ENCODE data around the gene ZFHX3. TPM values are rescaled to one million over a fixed set of nuclear protein-coding genes. Genes with fewer than 3 reads are reported as not detected.

The ZFHX3 gene
- total and polyA plus RNA-seq, 7 experiments from 2014 or later = 0.09 to 9.8 (median 1.7) TPM

DNA sequence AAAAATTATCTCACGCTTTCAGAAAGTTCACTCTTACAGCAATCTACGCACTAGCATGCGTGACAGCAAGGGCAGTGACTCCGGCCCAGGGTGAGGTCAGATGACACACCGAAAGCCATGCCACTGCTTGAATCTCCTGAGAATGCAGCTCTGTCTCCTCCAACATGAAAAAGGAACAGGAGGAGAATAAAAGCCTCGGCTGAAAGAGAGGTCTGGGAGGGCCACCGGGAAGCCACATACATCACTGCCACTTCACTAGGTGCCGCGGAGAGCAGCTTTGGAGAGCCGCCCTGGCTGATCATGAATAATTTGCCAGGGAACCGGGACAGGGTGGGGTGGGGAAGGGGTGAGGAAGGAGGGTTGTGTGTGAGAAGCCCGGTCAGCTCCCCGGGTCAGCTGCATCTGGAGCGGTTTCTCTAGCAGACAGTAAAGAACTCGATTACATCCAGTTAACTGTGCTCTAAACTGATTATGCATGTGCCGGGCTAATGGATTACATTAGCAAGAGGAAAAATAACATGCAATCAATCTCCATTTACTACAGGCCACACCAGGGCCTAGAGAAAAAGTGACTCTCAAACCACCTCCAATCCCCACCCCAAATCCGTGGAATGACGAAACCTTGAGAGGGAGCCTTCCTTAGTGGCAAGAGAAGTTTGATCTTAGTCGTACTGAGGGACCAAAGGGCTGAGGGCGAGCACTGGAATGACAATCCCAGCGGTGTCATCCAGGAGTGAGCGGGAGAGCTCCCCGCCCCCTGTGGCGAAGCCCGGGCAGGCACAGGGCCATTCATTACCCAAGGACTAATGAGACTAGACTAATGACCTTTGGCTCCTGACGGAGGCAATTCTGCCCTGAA lies 100.3 kb downstream of the ZFHX3 start:
- POLR2A ChIA-PET = no interaction called here
- Mint-ChIP-seq H3K4me3 (no peak overlapping the region), H3K4me1 (no peaks in the 10 kb centered on the region), H3K27me3 (peaks cover 0 to 4% (median 0%) of the 10 kb centered on the region in 5 donors), H3K36me3 (peaks cover 0 to 4% (median 0%) of the 10 kb centered on the region in 5 donors), H3K9me3 (peaks cover 0 to 4% (median 0%) of the 10 kb centered on the region in 11 donors), H3K27ac (no peak overlapping the region)
- Histone ChIP-seq H3K36me3 (ENCODE audit: control insufficient read depth in 2 of 3, insufficient read depth in 3 of 3, low read length in 3 of 3) (no peaks in the 10 kb centered on the region), H3K9me3 (ENCODE audit: control insufficient read depth in 2 of 3, low read length in 3 of 3) (no peaks in the 10 kb centered on the region), H3K27ac (ENCODE audit: low read depth, low read length) (no peak overlapping the region), H3K4me1 (ENCODE audit: control insufficient read depth in 2 of 2, insufficient read depth in 2 of 2, low read length in 2 of 2) (no peaks in the 10 kb centered on the region), H3K4me3 (ENCODE audit: low read length) (no peak overlapping the region), H3K27me3 (ENCODE audit: control insufficient read depth in 2 of 2, insufficient read depth in 2 of 2, low read length in 2 of 2) (no peaks in the 10 kb centered on the region)
- DNase-seq (no peak), ATAC-seq (no peak)
- intact Hi-C loops (cut with micrococcal nuclease) = no loop called here
- CTCF ChIA-PET = no interaction called here

DNA sequence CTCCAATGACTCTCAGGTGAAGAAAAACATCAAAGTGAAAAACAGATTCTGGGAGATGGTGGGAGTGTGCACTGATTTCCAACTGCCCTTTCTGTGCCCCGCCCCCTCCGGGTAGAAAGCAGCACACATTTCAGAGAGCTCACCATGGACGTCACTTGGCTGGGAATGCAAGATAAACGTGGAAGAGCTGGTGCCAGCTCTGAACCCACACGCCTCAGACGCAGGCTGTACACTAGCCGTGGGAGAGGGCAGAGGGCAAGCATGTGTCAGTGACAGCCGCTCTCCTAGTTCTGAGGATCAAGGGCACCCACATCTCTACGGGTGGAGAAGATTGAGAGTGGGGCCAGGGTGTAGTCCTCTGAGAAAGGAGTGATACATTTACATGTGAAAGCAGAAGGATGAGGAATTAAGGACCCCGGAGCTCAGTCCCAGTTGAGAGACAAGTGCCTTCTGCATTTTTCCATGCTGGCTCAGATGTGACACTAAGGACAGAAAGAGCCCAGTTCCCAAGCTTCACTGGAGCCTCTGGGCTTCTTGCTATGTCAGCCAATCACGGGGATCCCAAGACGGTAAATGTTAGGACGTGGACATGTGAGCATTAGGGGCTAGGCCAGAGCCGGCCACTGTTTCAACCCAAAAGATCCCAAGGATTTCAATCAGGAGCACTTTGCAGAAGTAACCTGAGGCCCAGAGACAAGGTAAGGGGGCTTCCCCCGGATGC lies 101.3 kb downstream of the ZFHX3 start:
- Histone ChIP-seq H3K4me1 (ENCODE audit: control insufficient read depth in 2 of 2, insufficient read depth in 2 of 2, low read length in 2 of 2) (no peaks in the 10 kb centered on the region), H3K9me3 (ENCODE audit: control insufficient read depth in 2 of 3, low read length in 3 of 3) (no peaks in the 10 kb centered on the region), H3K27me3 (ENCODE audit: control insufficient read depth in 2 of 2, insufficient read depth in 2 of 2, low read length in 2 of 2) (no peaks in the 10 kb centered on the region), H3K4me3 (ENCODE audit: low read length) (no peak overlapping the region), H3K36me3 (ENCODE audit: control insufficient read depth in 2 of 3, insufficient read depth in 3 of 3, low read length in 3 of 3) (no peaks in the 10 kb centered on the region), H3K27ac (ENCODE audit: low read depth, low read length) (no peak overlapping the region)
- Mint-ChIP-seq H3K4me1 (no peaks in the 10 kb centered on the region), H3K36me3 (peaks cover 0 to 4% (median 0%) of the 10 kb centered on the region in 5 donors), H3K4me3 (no peak overlapping the region), H3K27me3 (peaks cover 0 to 4% (median 0%) of the 10 kb centered on the region in 5 donors), H3K9me3 (peaks cover 0 to 4% (median 0%) of the 10 kb centered on the region in 11 donors), H3K27ac (no peak overlapping the region)
- DNase-seq (no peak), ATAC-seq (no peak)
- ChIA-PET CTCF (no interaction called here), POLR2A (interaction anchor here (0.6 kb wide), 1 partner anchor 26 kb away, joined by 3 read pairs; no protein-coding TSS in a partner anchor)
- intact Hi-C loops (cut with micrococcal nuclease) = no loop called here

DNA sequence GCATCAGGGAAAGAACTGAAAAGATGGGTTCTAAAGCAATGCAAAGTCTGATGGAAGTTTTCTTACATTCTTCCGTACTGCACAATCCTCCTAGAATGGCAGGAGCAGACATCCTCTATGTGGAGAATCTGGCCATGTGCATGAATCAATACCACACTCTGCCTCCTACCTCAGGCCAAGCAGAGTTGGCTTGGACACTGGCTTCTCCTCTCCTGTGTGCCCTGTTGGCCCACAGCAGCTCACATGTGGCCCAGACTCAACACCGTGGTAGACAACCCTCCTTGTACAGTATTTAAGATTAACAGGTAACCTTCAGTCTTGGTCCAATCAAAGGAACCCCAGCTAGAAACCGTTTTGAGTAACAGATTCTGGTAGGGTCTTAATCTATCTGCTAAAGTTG lies 101.9 kb downstream of the ZFHX3 start:
- H3K9me3 Mint-ChIP-seq = peaks cover 0 to 4% (median 0%) of the 10 kb centered on the region in 11 donors
- no peak overlapping the region for H3K27ac ChIP-seq (ENCODE audit: low read depth, low read length)
- DNase-seq (no peak), ATAC-seq (no peak)
- H3K27me3 ChIP-seq (ENCODE audit: control insufficient read depth in 2 of 2, insufficient read depth in 2 of 2, low read length in 2 of 2) = no peaks in the 10 kb centered on the region
- H3K27ac Mint-ChIP-seq = no peak overlapping the region
- ChIA-PET CTCF (no interaction called here), POLR2A (interaction anchor here (0.6 kb wide), 1 partner anchor 26 kb away, joined by 3 read pairs; no protein-coding TSS in a partner anchor)
- H3K4me1 Mint-ChIP-seq = no peaks in the 10 kb centered on the region
- peaks cover 0 to 4% (median 0%) of the 10 kb centered on the region in 5 donors for H3K27me3 Mint-ChIP-seq
- H3K4me3 Mint-ChIP-seq = no peak overlapping the region
- no peaks in the 10 kb centered on the region for H3K4me1 ChIP-seq (ENCODE audit: control insufficient read depth in 2 of 2, insufficient read depth in 2 of 2, low read length in 2 of 2)
- H3K9me3 ChIP-seq (ENCODE audit: control insufficient read depth in 2 of 3, low read length in 3 of 3) = no peaks in the 10 kb centered on the region
- no peaks in the 10 kb centered on the region for H3K36me3 ChIP-seq (ENCODE audit: control insufficient read depth in 2 of 3, insufficient read depth in 3 of 3, low read length in 3 of 3)
- no peak overlapping the region for H3K4me3 ChIP-seq (ENCODE audit: low read length)
- intact Hi-C loops (cut with micrococcal nuclease) = no loop called here
- peaks cover 0 to 4% (median 0%) of the 10 kb centered on the region in 5 donors for H3K36me3 Mint-ChIP-seq

DNA sequence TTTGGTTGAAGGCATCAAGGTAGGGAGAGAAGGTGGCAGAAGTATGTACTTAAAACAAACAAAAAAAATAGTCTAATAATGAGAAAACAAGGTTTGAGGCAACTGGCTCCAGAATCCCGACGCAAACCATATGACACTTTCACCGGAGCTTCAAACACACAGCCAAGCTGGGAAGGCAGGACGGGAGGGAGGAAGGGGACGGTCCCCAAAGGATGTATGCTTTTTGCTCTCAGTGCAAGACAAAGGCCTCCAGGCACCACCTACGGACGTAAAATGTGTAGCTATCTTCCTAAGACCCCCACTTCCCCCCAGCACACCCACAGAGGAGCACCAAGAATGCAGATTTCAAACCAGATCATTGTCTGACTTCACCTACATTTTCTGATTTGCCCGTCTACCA lies 102.3 kb downstream of the ZFHX3 start:
- H3K4me1 Mint-ChIP-seq = no peaks in the 10 kb centered on the region
- Histone ChIP-seq H3K4me1 (ENCODE audit: control insufficient read depth in 2 of 2, insufficient read depth in 2 of 2, low read length in 2 of 2) (no peaks in the 10 kb centered on the region), H3K27me3 (ENCODE audit: control insufficient read depth in 2 of 2, insufficient read depth in 2 of 2, low read length in 2 of 2) (no peaks in the 10 kb centered on the region), H3K27ac (ENCODE audit: low read depth, low read length) (no peak overlapping the region), H3K36me3 (ENCODE audit: control insufficient read depth in 2 of 3, insufficient read depth in 3 of 3, low read length in 3 of 3) (no peaks in the 10 kb centered on the region), H3K4me3 (ENCODE audit: low read length) (no peak overlapping the region), H3K9me3 (ENCODE audit: control insufficient read depth in 2 of 3, low read length in 3 of 3) (no peaks in the 10 kb centered on the region)
- POLR2A ChIA-PET = no interaction called here
- DNase-seq (no peak), ATAC-seq (no peak)
- H3K27me3 Mint-ChIP-seq = peaks cover 0 to 4% (median 0%) of the 10 kb centered on the region in 5 donors
- peaks cover 0 to 4% (median 0%) of the 10 kb centered on the region in 11 donors for H3K9me3 Mint-ChIP-seq
- intact Hi-C loops (cut with micrococcal nuclease) = no loop called here
- peaks cover 0 to 4% (median 0%) of the 10 kb centered on the region in 5 donors for H3K36me3 Mint-ChIP-seq
- no peak overlapping the region for H3K4me3 Mint-ChIP-seq
- H3K27ac Mint-ChIP-seq = no peak overlapping the region
- CTCF ChIA-PET = no interaction called here

DNA sequence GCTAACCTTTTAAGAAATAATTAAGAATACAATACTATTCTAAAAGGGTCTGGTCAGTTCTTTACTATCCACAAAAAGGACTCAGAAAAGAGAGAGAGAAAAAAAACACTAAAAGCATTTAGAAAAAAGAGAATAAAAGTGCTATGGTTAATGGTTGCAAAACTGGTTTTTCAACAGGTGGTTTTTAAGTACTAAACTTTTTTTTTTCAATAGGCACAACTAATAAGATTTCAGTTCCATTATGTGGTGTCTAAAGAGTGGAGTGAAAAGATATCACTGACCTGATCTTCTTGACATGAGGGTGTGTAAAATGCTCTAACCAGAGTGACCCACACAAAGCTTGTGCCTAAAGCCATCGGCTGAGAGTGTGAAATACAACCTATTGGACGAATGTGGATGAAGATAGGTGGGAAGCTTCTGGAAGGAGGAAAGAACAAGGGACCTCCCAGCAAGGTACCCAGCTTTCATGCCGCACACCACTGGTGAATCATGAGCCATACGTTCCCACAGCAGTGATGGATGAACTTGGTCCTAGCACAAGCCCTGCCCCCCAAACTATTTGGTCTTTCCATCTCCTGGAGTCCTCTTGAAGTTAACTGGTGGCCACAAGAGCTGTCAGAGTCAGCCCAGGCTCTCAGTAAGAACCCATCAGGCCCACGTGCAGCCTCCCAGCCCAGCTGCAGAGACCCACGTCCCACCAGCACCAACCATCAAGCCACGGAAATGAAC lies 103.0 kb downstream of the ZFHX3 start:
- no peak overlapping the region for H3K4me3 ChIP-seq (ENCODE audit: low read length)
- no peak overlapping the region for H3K4me3 Mint-ChIP-seq
- no peaks in the 10 kb centered on the region for H3K4me1 ChIP-seq (ENCODE audit: control insufficient read depth in 2 of 2, insufficient read depth in 2 of 2, low read length in 2 of 2)
- no peaks in the 10 kb centered on the region for H3K9me3 ChIP-seq (ENCODE audit: control insufficient read depth in 2 of 3, low read length in 3 of 3)
- peaks cover 0 to 4% (median 0%) of the 10 kb centered on the region in 11 donors for H3K9me3 Mint-ChIP-seq
- intact Hi-C loops (cut with micrococcal nuclease) = no loop called here
- peaks cover 0 to 4% (median 0%) of the 10 kb centered on the region in 5 donors for H3K36me3 Mint-ChIP-seq
- H3K36me3 ChIP-seq (ENCODE audit: control insufficient read depth in 2 of 3, insufficient read depth in 3 of 3, low read length in 3 of 3) = no peaks in the 10 kb centered on the region
- H3K27ac ChIP-seq (ENCODE audit: low read depth, low read length) = no peak overlapping the region
- H3K4me1 Mint-ChIP-seq = no peaks in the 10 kb centered on the region
- H3K27ac Mint-ChIP-seq = no peak overlapping the region
- ChIA-PET CTCF (no interaction called here), POLR2A (interaction anchor here (0.6 kb wide), 1 partner anchor 13 kb away, joined by 3 read pairs; no protein-coding TSS in a partner anchor)
- no peaks in the 10 kb centered on the region for H3K27me3 ChIP-seq (ENCODE audit: control insufficient read depth in 2 of 2, insufficient read depth in 2 of 2, low read length in 2 of 2)
- ATAC-seq (no peak), DNase-seq (no peak)
- peaks cover 0 to 4% (median 0%) of the 10 kb centered on the region in 5 donors for H3K27me3 Mint-ChIP-seq

DNA sequence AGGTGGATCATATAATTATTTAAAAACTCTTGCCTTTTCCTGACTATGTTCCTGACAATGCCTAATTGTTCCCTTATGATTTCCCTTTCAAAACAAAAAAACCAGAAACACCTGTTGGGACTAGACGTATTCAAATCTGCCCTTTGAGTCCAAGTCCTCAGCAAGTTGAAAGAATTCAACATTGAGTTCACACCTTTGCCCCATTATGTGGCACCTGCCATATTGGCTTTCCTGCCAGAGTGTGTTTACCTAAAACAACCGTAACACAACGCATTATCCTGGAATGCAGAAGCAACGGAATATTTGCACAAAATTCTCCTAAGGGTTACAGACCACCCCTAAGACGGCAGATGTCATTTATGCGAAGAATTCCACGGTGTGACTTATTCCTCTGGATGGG lies 105.9 kb downstream of the ZFHX3 start:
- Mint-ChIP-seq H3K27ac (no peak overlapping the region), H3K36me3 (no peaks in the 10 kb centered on the region), H3K4me3 (no peak overlapping the region), H3K27me3 (peaks cover 0 to 8% (median 0%) of the 10 kb centered on the region in 5 donors), H3K4me1 (no peaks in the 10 kb centered on the region), H3K9me3 (peaks cover 0 to 4% (median 0%) of the 10 kb centered on the region in 11 donors)
- Histone ChIP-seq H3K4me3 (ENCODE audit: low read length) (no peak overlapping the region), H3K27me3 (ENCODE audit: control insufficient read depth in 2 of 2, insufficient read depth in 2 of 2, low read length in 2 of 2) (no peaks in the 10 kb centered on the region), H3K36me3 (ENCODE audit: control insufficient read depth in 2 of 3, insufficient read depth in 3 of 3, low read length in 3 of 3) (no peaks in the 10 kb centered on the region), H3K27ac (ENCODE audit: low read depth, low read length) (no peak overlapping the region), H3K4me1 (ENCODE audit: control insufficient read depth in 2 of 2, insufficient read depth in 2 of 2, low read length in 2 of 2) (no peaks in the 10 kb centered on the region), H3K9me3 (ENCODE audit: control insufficient read depth in 2 of 3, low read length in 3 of 3) (no peaks in the 10 kb centered on the region)
- POLR2A ChIA-PET = no interaction called here
- DNase-seq = no peak
- ATAC-seq = no peak
- intact Hi-C loops (cut with micrococcal nuclease) = no loop called here
- CTCF ChIA-PET = no interaction called here

All from naive thymus-derived CD4-positive, alpha-beta T cell (primary cell).